Astrocyte (in vitro differentiated cells and primary cell): ENCODE data around the gene AKR1A1. TPM values are rescaled to one million over a fixed set of nuclear protein-coding genes. Genes with fewer than 3 reads are reported as not detected.

Source experiments
- DNase-seq: peaks from one replicate; pipeline ENCODE4 v3.0.0-alpha.2; 2010; ENCODE audit warnings: low read depth
- FAIRE-seq: peaks from 2 replicates; lab custom pipeline; 2011; peaks lifted over from hg19 to GRCh38; lab: Jason Lieb, UNC
- H2AFZ ChIP-seq: 2 replicates; pipeline ENCODE4 v1.6.0; 2012; ENCODE audit warnings: low read depth, low read length, inconsistent platforms
- H3K27ac ChIP-seq: 2 replicates; pipeline ENCODE4 v1.5.1; 2011; ENCODE audit warnings: low read depth, low read length, inconsistent platforms
- H3K27me3 ChIP-seq: 2 replicates; pipeline ENCODE4 v1.6.0; 2011; ENCODE audit warnings: low read length, inconsistent platforms; ENCODE audit not compliant: insufficient read depth
- H3K36me3 ChIP-seq: 2 replicates; pipeline ENCODE4 v1.5.1; 2011; ENCODE audit warnings: low read length, inconsistent platforms; ENCODE audit not compliant: insufficient read depth
- H3K4me1 ChIP-seq: 2 replicates; pipeline ENCODE4 v1.5.1; 2011; ENCODE audit warnings: low read length, inconsistent platforms; ENCODE audit not compliant: insufficient read depth
- H3K4me2 ChIP-seq: 2 replicates; pipeline ENCODE4 v1.6.0; 2012; ENCODE audit warnings: low read length, inconsistent platforms
- H3K4me3 ChIP-seq: 2 replicates; pipeline ENCODE4 v1.5.1; 2011; ENCODE audit warnings: low read depth, mild to moderate bottlenecking, low read length, inconsistent platforms; ENCODE audit not compliant: insufficient read depth
- H3K79me2 ChIP-seq: 2 replicates; pipeline ENCODE4 v1.6.0; 2012; ENCODE audit warnings: mild to moderate bottlenecking, low read length, inconsistent platforms; ENCODE audit not compliant: insufficient read depth
- H3K9ac ChIP-seq: 2 replicates; pipeline ENCODE4 v1.6.0; 2012; ENCODE audit warnings: mild to moderate bottlenecking, low read length, inconsistent platforms
- H3K9me3 ChIP-seq: 2 replicates; pipeline ENCODE4 v1.5.1; 2012; ENCODE audit warnings: low read depth, mild to moderate bottlenecking, low read length, inconsistent platforms; ENCODE audit not compliant: insufficient read depth
- H4K20me1 ChIP-seq: 2 replicates; pipeline ENCODE4 v1.6.0; 2012; ENCODE audit warnings: low read length, inconsistent platforms; ENCODE audit not compliant: insufficient read depth
- H3K27ac Mint-ChIP-seq: one replicate; pipeline ENCODE4 v1.8.0; 2021; ENCODE audit warnings: mild to moderate bottlenecking, mixed read lengths; ENCODE audit not compliant: unreplicated experiment
- H3K27me3 Mint-ChIP-seq: one replicate; pipeline ENCODE4 v1.8.0; 2021; ENCODE audit warnings: low read depth, mixed read lengths; ENCODE audit not compliant: unreplicated experiment
- H3K36me3 Mint-ChIP-seq: one replicate; pipeline ENCODE4 v1.8.0; 2021; ENCODE audit warnings: low read depth, mixed read lengths; ENCODE audit not compliant: unreplicated experiment
- H3K4me1 Mint-ChIP-seq: one replicate; pipeline ENCODE4 v1.8.0; 2021; ENCODE audit warnings: low read depth, mixed read lengths; ENCODE audit not compliant: unreplicated experiment
- H3K4me3 Mint-ChIP-seq: one replicate; pipeline ENCODE4 v1.8.0; 2021; ENCODE audit warnings: mild to moderate bottlenecking, moderate library complexity, mixed read lengths; ENCODE audit not compliant: unreplicated experiment
- H3K9me3 Mint-ChIP-seq: one replicate; pipeline ENCODE4 v1.8.0; 2021; ENCODE audit warnings: mild to moderate bottlenecking, mixed read lengths; ENCODE audit not compliant: unreplicated experiment
- EZH2 ChIP-seq: IDR thresholded peaks from 2 replicates; pipeline ENCODE4 v1.6.1; 2012; ENCODE audit warnings: mild to moderate bottlenecking, low read length, inconsistent platforms; ENCODE audit not compliant: insufficient read depth
- total RNA-seq: library from RNA; stranded (reverse); gene quantifications from 2 replicates; pipeline ENCODE4 v1.2.1, GENCODE V29; 2021
- TF ChIP-seq, protein P1 (sequence below): IDR thresholded peaks from 2 replicates; pipeline ENCODE4 v1.5.1; 2011; ENCODE audit warnings: low read depth, mild to moderate bottlenecking, inconsistent platforms, low read length, moderate library complexity; ENCODE audit not compliant: insufficient read depth

AKR1A1 gene
- total RNA-seq, 1 donor from 2014 or later = 118 TPM

DNA sequence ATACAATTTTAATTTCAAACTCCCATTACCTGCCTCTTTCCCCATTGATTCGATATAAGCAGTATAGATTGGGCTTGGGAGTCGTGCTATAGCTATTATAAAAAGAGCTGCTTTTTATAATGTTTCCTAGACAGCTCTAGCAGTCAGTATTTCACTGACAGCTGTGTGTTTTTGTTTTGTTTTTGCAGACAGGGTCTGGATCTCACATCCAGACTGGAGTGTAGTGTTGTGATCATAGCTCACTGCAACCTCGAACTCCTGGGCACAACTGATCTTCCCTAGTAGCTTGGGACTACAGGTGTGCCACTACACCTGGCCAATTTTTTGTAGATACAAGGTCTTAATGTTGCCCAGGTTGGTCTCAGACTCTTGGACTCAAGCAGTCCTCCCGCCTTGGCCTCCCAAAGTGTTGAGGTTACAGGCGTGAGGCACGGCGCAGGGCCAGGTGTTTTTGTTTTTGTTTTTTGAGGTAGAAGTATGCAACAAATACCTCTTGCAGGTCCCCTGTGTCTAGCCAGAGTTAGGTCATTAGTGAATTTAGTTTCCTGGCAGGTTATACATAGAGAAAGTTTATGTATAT is 35.0 kb downstream of the AKR1A1 start:
- TF ChIP-seq, protein P1, sequence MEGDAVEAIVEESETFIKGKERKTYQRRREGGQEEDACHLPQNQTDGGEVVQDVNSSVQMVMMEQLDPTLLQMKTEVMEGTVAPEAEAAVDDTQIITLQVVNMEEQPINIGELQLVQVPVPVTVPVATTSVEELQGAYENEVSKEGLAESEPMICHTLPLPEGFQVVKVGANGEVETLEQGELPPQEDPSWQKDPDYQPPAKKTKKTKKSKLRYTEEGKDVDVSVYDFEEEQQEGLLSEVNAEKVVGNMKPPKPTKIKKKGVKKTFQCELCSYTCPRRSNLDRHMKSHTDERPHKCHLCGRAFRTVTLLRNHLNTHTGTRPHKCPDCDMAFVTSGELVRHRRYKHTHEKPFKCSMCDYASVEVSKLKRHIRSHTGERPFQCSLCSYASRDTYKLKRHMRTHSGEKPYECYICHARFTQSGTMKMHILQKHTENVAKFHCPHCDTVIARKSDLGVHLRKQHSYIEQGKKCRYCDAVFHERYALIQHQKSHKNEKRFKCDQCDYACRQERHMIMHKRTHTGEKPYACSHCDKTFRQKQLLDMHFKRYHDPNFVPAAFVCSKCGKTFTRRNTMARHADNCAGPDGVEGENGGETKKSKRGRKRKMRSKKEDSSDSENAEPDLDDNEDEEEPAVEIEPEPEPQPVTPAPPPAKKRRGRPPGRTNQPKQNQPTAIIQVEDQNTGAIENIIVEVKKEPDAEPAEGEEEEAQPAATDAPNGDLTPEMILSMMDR = no peak
- no peak for TF ChIP-seq EZH2
- Histone ChIP-seq H3K4me3 (peak overlapping the region; percentile 98), H3K4me1 (peaks cover 14% of the 10 kb centered on the region), H3K79me2 (peaks cover 63% of the 10 kb centered on the region), H3K9ac (peak overlapping the region; percentile 98), H3K27me3 (no peaks in the 10 kb centered on the region), H3K27ac (peak overlapping the region; percentile 95), H3K4me2 (peak overlapping the region; percentile 100), H3K36me3 (no peaks in the 10 kb centered on the region), H3K9me3 (no peaks in the 10 kb centered on the region), H2AFZ (no peak overlapping the region), H4K20me1 (peaks cover 49% of the 10 kb centered on the region)
- Mint-ChIP-seq H3K36me3 (no peaks in the 10 kb centered on the region), H3K9me3 (peaks cover 2% of the 10 kb centered on the region), H3K4me1 (peaks cover 9% of the 10 kb centered on the region), H3K4me3 (peak overlapping the region; percentile 99), H3K27ac (peak overlapping the region; percentile 77), H3K27me3 (no peaks in the 10 kb centered on the region)
- DNase-seq (no peak), FAIRE-seq (no peak)

DNA sequence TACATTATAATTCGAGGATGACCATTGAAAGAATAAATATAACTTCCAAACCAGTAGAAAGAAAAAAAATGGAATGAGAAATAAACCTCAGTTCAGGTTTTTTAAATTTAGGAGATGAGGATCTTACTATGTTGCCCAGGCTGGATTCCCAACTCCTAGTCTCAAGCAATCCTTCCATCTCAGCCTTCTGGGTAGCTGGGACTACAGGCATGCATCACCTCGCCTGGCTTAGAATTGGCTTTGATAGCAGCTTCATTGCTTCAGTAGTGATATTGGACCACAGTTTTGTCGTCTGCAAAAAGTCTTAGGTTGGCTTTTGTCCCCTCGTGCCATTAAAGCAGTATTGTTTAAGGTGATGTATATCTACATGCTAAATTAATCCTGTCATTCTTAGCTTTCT is 36.1 kb downstream of the AKR1A1 start:
- Mint-ChIP-seq H3K4me1 (peaks cover 9% of the 10 kb centered on the region), H3K4me3 (no peak overlapping the region), H3K27me3 (no peaks in the 10 kb centered on the region), H3K27ac (no peak overlapping the region), H3K9me3 (peaks cover 2% of the 10 kb centered on the region), H3K36me3 (no peaks in the 10 kb centered on the region)
- Histone ChIP-seq H3K4me3 (peak overlapping the region; percentile 36), H3K79me2 (peaks cover 75% of the 10 kb centered on the region), H3K27me3 (no peaks in the 10 kb centered on the region), H2AFZ (no peak overlapping the region), H3K4me1 (peaks cover 14% of the 10 kb centered on the region), H3K9me3 (no peaks in the 10 kb centered on the region), H4K20me1 (peaks cover 56% of the 10 kb centered on the region), H3K27ac (no peak overlapping the region), H3K36me3 (peaks cover 2% of the 10 kb centered on the region), H3K9ac (peak overlapping the region; percentile 56), H3K4me2 (peak overlapping the region; percentile 100)
- FAIRE-seq = no peak
- DNase-seq = no peak
- TF ChIP-seq, protein P1 = no peak
- TF ChIP-seq EZH2 = no peak

GRCh38 chr1:45589861-45590260 is 39.2 kb downstream of the AKR1A1 start:
- peaks cover 8% of the 10 kb centered on the region for H3K36me3 ChIP-seq
- FAIRE-seq (no peak), DNase-seq (no peak)
- peak overlapping the region; percentile 61 for H3K27ac ChIP-seq
- H3K4me3 Mint-ChIP-seq = no peak overlapping the region
- H3K4me3 ChIP-seq = no peak overlapping the region
- peaks cover 5% of the 10 kb centered on the region for H3K36me3 Mint-ChIP-seq
- peaks cover 95% of the 10 kb centered on the region for H3K79me2 ChIP-seq
- peak overlapping the region; percentile 69 for H3K4me2 ChIP-seq
- H3K4me1 Mint-ChIP-seq = peaks cover 8% of the 10 kb centered on the region
- H3K27me3 Mint-ChIP-seq = no peaks in the 10 kb centered on the region
- no peak overlapping the region for H3K9ac ChIP-seq
- H3K4me1 ChIP-seq = peaks cover 14% of the 10 kb centered on the region
- H3K27ac Mint-ChIP-seq = no peak overlapping the region
- peaks cover 62% of the 10 kb centered on the region for H4K20me1 ChIP-seq
- no peak overlapping the region for H2AFZ ChIP-seq
- H3K27me3 ChIP-seq = no peaks in the 10 kb centered on the region
- H3K9me3 Mint-ChIP-seq = no peaks in the 10 kb centered on the region
- no peaks in the 10 kb centered on the region for H3K9me3 ChIP-seq
- no peak for TF ChIP-seq EZH2
- TF ChIP-seq, protein P1 = no peak
